Measurements from ENCODE around the gene MACF1.

DNA sequence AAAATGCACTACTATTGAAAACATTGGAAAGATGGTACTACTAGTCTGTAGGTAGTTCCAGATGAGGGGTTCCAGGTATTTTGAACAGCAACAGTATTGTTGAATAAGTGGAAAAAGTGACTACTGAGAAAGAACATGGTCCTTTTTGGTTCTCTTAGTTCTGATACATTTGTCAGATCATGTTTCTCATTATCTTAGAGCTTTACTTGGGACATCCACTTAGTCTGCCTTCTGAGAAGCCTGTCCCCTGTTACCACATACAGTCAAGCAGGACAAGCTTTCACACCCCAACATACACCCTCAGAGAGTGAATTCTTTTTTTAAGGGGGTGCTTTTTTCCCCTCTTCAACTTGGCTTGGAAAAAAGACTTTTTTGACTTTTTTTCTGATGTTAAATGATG lies 41.0 kb upstream of the MACF1 start:
- TF ChIP-seq, protein P1, sequence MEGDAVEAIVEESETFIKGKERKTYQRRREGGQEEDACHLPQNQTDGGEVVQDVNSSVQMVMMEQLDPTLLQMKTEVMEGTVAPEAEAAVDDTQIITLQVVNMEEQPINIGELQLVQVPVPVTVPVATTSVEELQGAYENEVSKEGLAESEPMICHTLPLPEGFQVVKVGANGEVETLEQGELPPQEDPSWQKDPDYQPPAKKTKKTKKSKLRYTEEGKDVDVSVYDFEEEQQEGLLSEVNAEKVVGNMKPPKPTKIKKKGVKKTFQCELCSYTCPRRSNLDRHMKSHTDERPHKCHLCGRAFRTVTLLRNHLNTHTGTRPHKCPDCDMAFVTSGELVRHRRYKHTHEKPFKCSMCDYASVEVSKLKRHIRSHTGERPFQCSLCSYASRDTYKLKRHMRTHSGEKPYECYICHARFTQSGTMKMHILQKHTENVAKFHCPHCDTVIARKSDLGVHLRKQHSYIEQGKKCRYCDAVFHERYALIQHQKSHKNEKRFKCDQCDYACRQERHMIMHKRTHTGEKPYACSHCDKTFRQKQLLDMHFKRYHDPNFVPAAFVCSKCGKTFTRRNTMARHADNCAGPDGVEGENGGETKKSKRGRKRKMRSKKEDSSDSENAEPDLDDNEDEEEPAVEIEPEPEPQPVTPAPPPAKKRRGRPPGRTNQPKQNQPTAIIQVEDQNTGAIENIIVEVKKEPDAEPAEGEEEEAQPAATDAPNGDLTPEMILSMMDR (conservative IDR thresholded peaks at IDR 0.05 in 1 of 2, IDR thresholded peaks at IDR 0.05 in 1 of 2; ENCODE audit: extremely low read depth in 1 of 2, insufficient read depth in 1 of 2, low read depth in 1 of 2, low read length in 2 of 2) = no peak
- no peak for TF ChIP-seq EZH2 (IDR thresholded peaks at IDR 0.05; ENCODE audit: borderline replicate concordance, low read length)
